Fibroblast of skin of scalp (primary cell): ENCODE measurements around the gene PHEX.

Source experiments
- DNase-seq: peaks from one replicate; pipeline ENCODE4 v3.0.0-alpha.2; 2013

The PHEX gene

GRCh38 chrX:22109442-22109841, 77.3 kb downstream of the PHEX start:
- peak; percentile 82 for DNase-seq

DNA sequence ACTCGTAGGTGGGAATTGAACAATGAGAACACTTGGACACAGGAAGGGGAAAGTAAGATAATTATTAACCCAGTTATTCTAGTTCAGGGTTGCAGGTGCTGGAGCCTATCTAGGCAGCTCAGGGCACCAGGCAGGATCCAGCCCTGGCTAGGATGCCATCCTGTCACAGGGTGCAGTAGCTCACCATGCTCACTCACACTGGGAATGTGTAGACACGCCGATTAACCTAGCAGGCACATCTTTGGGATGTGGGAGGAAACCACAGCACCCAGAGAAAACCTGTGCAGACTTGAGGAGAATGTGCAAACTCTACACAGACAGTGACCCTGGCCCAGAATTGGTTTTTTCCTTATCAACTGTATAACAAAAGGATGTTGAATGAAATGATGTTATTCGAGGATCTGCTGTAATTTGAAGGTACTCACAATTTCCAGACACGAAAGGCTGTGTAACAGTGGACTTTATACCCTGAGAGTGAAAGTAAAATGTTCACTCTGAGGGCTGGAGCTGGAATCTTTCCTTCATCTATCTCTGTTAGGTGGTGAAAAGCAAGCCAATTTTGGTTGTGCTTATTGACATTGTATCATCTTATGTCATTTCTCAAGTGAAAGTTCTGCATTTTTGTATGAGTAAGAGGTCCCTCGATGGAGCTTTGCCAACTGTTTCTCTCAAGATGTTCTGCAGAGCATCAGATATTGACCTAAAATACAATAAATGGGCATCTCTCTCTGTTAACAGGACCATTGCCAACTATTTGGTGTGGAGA, 78.8 kb downstream of the PHEX start:
- DNase-seq, result peak; percentile 80

GRCh38 chrX:22116605-22117546, 84.8 kb downstream of the PHEX start:
- no peak for DNase-seq

DNA sequence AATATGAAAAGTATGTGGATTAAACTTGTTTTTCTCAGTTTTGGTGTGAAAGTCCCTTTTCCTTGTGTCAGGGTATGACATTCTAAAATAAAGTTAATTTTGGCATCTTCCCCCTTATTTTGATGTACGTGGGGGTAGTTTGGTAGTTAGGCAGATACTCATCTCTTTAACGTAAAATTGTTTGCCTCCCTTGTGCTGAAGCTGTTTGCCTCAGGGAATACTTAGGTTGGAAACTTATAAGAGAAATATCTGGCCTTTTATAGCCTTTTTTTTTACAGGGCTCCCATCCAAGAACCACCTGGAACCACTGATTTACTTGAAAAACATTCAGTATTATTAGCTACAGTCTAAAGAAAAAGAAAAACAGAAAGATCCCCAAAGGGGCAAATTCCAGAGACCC, 85.5 kb downstream of the PHEX start:
- no peak for DNase-seq

GRCh38 chrX:22118161-22118830, 86.2 kb downstream of the PHEX start:
- DNase-seq, result no peak

- DNase-seq, result no peak
Measured at GRCh38 chrX:22121161-22121560, 89.0 kb downstream of the PHEX start.

- peak; percentile 86 for DNase-seq
Measured at GRCh38 chrX:22122510-22122909, 90.4 kb downstream of the PHEX start.

GRCh38 chrX:22124098-22124497, 92.0 kb downstream of the PHEX start:
- DNase-seq, result no peak

DNA sequence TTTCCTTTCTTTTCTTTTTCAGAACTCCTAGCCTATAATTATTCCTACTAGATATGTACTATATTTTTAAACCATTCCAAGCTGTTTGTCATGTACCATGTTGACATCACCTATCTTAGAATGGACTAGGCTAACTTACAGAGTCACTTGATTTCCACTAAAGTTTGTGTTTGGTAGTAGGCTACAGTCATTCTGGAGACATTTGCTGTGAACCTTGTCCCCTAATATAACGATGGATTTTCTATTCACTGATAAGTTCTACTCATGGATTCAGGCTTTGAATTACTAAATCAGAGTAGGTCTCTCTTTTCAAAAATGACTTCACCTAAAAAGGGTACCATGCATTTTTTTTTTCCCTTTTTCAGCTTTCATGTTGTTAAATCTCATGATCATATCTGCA, 93.4 kb downstream of the PHEX start:
- no peak for DNase-seq

- DNase-seq, result peak; percentile 29
Measured at GRCh38 chrX:22126327-22126726, 94.2 kb downstream of the PHEX start.

- DNase-seq, result no peak
Measured at GRCh38 chrX:22128961-22129360, 96.8 kb downstream of the PHEX start.

GRCh38 chrX:22134681-22135080, 102.6 kb downstream of the PHEX start:
- DNase-seq, result peak; percentile 64

DNA sequence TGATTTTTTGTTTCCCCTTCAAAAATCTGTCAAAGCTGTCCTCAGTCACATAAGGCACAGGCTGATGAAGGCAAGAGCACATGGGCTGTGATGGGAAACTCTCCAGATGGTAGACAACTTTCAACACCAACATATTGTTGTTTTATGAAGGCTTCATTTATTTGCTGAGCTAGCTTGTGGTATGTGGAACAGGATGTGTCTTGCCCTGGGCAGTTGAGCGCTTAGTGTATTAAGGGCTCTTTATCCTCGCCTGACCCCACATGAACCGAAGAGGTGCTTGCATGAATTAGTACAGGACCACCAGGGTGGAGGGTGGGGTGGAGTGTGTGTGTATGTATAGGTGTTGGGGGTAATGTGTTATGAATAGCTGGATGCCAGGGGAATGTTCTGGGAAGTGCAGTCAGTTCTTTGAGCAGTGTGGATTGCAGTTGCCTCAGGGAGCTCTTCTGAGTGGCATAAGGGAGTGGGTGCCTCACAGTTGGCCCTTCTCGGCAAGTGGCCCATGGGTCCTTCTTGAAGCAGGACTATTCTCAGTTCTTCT, 103.1 kb downstream of the PHEX start:
- peak; percentile 78 for DNase-seq

GRCh38 chrX:22135994-22136684, 104.0 kb downstream of the PHEX start:
- DNase-seq, result peak; percentile 63

DNA sequence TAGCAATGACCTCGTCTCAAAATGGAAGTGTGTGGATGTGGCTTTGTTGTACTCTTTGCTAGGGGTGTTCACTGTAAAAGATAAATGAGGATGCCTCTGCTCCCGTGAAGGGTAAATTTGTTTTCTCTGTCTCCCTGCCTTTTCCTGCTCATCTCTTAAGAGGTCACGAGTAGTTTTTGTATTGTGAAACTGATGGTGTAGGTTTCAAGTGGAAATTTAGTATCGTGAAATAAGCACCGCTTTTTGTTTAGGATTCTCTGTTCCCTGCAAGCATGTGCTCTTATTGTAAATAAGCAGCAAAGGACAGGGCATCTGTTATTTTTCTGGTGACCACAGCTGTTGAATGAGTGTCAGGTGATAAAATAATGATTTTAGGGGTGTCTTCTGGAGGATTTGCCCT, 104.6 kb downstream of the PHEX start:
- DNase-seq, result no peak

DNA sequence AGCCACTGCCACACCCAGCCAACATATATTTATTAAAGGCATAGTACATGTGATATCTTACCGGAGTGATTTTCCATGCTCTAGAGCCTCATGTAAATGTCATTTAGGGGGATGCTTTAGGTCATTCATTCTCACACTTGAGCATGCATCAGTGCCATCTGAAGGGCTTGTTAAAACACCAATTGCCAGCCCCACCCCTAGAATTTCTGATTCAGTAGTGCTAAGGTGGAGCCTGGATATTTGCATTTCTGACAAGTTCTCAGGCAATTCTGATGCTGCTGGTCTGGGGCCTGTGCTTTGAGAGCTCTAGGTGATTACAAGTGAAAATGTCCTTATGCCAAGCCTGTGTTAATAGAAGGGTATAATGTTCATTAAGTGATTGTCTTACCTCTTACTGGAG, 107.7 kb downstream of the PHEX start:
- no peak for DNase-seq

DNA sequence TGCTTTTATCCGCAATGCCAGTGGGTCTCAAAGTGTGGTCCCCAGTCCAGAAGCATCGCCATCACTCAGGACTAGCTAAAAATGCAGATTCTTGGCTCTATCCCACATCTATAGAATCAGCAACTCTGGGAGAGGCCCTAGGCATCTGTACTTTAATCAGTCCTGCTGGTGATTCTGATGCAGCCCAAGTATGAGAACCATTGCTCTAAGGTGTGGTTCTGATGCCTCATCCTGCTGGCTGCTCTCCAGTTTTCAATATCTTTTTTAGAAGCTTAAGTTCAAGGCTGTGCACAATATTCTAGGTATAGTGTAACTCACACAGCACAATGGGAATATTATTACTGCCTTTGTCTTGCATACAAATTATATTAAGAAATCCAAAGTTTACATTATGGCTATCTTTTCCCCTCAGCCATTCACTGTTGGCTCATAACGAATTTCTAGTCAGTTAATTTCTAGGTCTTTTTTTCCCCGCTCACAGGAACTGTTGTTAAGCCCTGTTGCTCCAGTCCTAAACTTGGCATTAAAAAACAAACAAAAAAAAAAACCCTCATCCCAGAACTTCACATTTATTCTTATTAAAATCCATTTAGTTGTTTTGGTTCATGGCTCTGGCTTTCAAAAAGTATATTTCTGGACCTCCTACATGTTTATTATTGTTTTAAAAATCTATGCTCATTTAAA, 109.1 kb downstream of the PHEX start:
- no peak for DNase-seq

DNA sequence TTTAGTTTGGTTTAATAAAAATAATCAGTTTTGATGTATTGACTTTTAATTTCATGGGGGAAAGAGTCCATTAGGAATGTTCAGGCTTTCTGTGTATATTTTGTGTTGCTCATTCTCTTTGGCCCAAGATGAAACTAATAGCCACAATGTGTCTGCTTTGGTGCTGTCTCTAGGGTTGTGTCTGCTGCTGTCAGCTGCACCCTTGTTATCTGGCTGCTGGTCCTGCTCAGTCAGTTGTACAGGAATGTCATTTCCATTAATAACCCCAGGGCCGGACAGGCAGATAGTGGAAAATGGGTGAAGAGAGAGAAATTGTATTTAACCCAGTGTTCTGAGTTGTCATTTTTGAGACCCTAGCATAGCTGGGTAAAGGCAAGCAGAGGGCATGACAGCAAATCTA, 115.1 kb downstream of the PHEX start:
- no peak for DNase-seq

- DNase-seq, result no peak
Measured at GRCh38 chrX:22147942-22148341, 115.8 kb downstream of the PHEX start.

DNA sequence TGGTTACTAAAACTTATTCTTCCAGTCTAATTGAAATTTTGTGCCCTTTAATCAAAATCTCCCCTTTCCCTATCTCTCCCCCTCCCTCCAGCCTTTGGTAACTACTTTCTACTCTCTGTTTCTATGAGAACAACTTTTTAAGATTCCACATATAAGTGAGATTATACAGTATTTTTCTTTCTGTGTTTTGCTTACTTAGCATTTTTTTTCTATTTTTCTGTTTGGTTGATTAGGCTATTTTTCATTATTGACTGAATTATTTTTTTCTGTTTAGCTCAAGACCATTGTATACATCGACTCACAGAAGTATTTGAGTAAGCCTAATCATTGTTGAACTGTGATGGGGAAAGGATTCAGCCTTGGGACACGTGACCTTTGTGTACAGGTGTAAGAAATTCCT, 116.4 kb downstream of the PHEX start:
- no peak for DNase-seq

GRCh38 chrX:22150371-22150770, 118.2 kb downstream of the PHEX start:
- DNase-seq, result no peak

DNA sequence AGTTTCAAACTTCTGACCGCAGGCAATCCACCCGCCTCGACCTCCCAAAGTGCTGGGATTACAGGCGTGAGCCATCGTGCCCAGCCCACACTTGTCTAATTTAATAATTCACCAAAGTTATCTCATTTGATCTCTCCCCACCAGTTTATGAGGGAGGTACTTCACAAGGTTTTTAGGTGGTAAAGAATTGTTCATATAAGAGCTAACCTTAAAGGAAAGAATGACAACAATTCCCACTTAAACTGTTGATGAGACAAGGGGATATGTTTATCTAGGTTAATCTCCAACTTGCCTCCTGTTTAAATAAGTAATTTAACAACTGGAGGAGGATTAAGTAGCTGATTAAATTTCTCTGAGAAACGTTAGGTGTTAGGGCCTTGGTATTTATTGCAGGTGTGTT, 123.0 kb downstream of the PHEX start:
- no peak for DNase-seq
